Endothelial cell of umbilical vein (primary cell): Measurements from ENCODE around the gene THBD. TPM values are rescaled to one million over a fixed set of nuclear protein-coding genes. Genes with fewer than 3 reads are reported as not detected.
A peak's percentile ranks its signal among the peaks of the same experiment; 100 is the strongest.

ENCODE experiments used
- BruUV-seq: library from RNA; stranded (reverse); fragments of 400-500 nt; replicated peaks from 2 replicates; lab custom pipeline; 2021; lab: Mats Ljungman, UMichigan
- CTCF ChIA-PET: fragments of 300-600, 350-600 bp; sonication (Branson Sonifier 250); formaldehyde crosslinking; loops from one replicate; lab custom pipeline; 2021; ENCODE audit warnings: antibody characterized with exemption, inconsistent platforms; lab: Charles Lee
- POLR2A ChIA-PET: fragments of 300-600, 350-600 bp; sonication (Branson Sonifier 250); formaldehyde crosslinking; loops from one replicate; lab custom pipeline; 2021; ENCODE audit warnings: antibody characterized with exemption, inconsistent platforms; lab: Charles Lee
- DNase-seq: peaks from one replicate; pipeline ENCODE4 v3.0.0-alpha.2; 2011; ENCODE audit warnings: low read depth, low spot score
- FAIRE-seq: peaks from 2 replicates; lab custom pipeline; 2011; peaks lifted over from hg19 to GRCh38; lab: Jason Lieb, UNC
- H2AFZ ChIP-seq: 2 replicates; pipeline ENCODE4 v1.6.0; 2012; ENCODE audit warnings: low read depth, low read length, control low read depth, inconsistent platforms
- H3K27ac ChIP-seq: 2 replicates; pipeline ENCODE4 v1.5.1; 2011; ENCODE audit warnings: low read depth, mild to moderate bottlenecking, control low read depth, low read length, moderate library complexity; ENCODE audit not compliant: insufficient read depth
- H3K27me3 ChIP-seq, 2 experiments: 2 replicates each; pipeline versions ENCODE4 v1.6.0 to v1.6.1; 2011; ENCODE audit warnings: low read length in 2 of 2, mixed read lengths in 1 of 2; ENCODE audit not compliant: control insufficient read depth in 2 of 2, insufficient read depth in 2 of 2
- H3K36me3 ChIP-seq, 2 experiments: 2 replicates in 1 of 2; 3 replicates in 1 of 2; pipeline ENCODE4 v1.5.1; 2011; ENCODE audit warnings: low read length in 2 of 2, mild to moderate bottlenecking in 1 of 2, moderate library complexity in 1 of 2; ENCODE audit not compliant: control insufficient read depth in 2 of 2, insufficient read depth in 2 of 2; ENCODE audit errors: extremely low read depth in 1 of 2
- H3K4me1 ChIP-seq: 3 replicates; pipeline ENCODE4 v1.5.1; 2011; ENCODE audit warnings: mild to moderate bottlenecking, low read length; ENCODE audit not compliant: control insufficient read depth, insufficient read depth; ENCODE audit errors: extremely low read depth
- H3K4me2 ChIP-seq: 2 replicates; pipeline ENCODE4 v1.6.1; 2011; ENCODE audit warnings: low read length, control low read depth, mixed read lengths; ENCODE audit not compliant: insufficient read depth
- H3K4me3 ChIP-seq, 3 experiments: fragments of 200-600 bp in 1 of 3; sonication (generic), shearing (Covaris generic) in 1 of 3; replicated peaks in 1 of 3; 2 replicates each; pipeline ENCODE4 v1.5.1; 2011 to 2016; ENCODE audit warnings: control low read depth in 3 of 3, low read length in 3 of 3, mild to moderate bottlenecking in 2 of 3, inconsistent platforms in 1 of 3, low read depth in 1 of 3, moderate library complexity in 1 of 3; ENCODE audit not compliant: insufficient read depth in 1 of 3
- H3K79me2 ChIP-seq: 2 replicates; pipeline ENCODE4 v1.6.0; 2012; ENCODE audit warnings: low read length, inconsistent platforms; ENCODE audit not compliant: control insufficient read depth, insufficient read depth
- H3K9ac ChIP-seq: replicated peaks from 2 replicates; pipeline ENCODE3; 2011; ENCODE audit warnings: low read length, control low read depth; ENCODE audit not compliant: insufficient read depth; ENCODE audit errors: extremely low read depth
- H3K9me1 ChIP-seq: replicated peaks from 3 replicates; pipeline ENCODE4 v1.6.0; 2011; ENCODE audit warnings: mild to moderate bottlenecking, low read length; ENCODE audit not compliant: control insufficient read depth, insufficient read depth; ENCODE audit errors: extremely low read depth
- H3K9me3 ChIP-seq: replicated peaks from 2 replicates; pipeline ENCODE4 v1.5.1; 2012; ENCODE audit warnings: low read length, inconsistent platforms; ENCODE audit not compliant: control insufficient read depth, insufficient read depth
- H4K20me1 ChIP-seq: replicated peaks from 2 replicates; pipeline ENCODE3; 2011; ENCODE audit warnings: mild to moderate bottlenecking, low read length; ENCODE audit not compliant: control insufficient read depth, insufficient read depth; ENCODE audit errors: extremely low read depth
- CTCF ChIP-seq, 2 donors: IDR thresholded peaks; 1 replicate in 1 of 2; 2 replicates in 1 of 2; pipeline ENCODE4 v1.5.1; 2011; ENCODE audit warnings: low read length in 2 of 2, mild to moderate bottlenecking in 2 of 2, moderate library complexity in 2 of 2, control low read depth in 1 of 2, inconsistent platforms in 1 of 2, low read depth in 1 of 2; ENCODE audit not compliant: insufficient read depth in 1 of 2; ENCODE audit errors: extremely low read depth in 1 of 2
- EZH2 ChIP-seq: IDR thresholded peaks from 2 replicates; pipeline ENCODE4 v1.6.1; 2012; ENCODE audit warnings: borderline replicate concordance, low read depth, mild to moderate bottlenecking, moderate library complexity, low read length, inconsistent platforms; ENCODE audit not compliant: severe bottlenecking
- FOS ChIP-seq: IDR thresholded peaks from 2 replicates; pipeline ENCODE4 v1.6.1; 2011; ENCODE audit warnings: mild to moderate bottlenecking, low read length, moderate library complexity, borderline replicate concordance; ENCODE audit not compliant: insufficient read depth
- GATA2 ChIP-seq: IDR thresholded peaks from 2 replicates; pipeline ENCODE4 v1.7.0; 2011; ENCODE audit warnings: low read depth, mild to moderate bottlenecking, moderate library complexity, mixed read lengths, low read length; ENCODE audit not compliant: insufficient read length, insufficient read depth
- JUN ChIP-seq: IDR thresholded peaks from 2 replicates; pipeline ENCODE4 v1.6.1; 2011; ENCODE audit warnings: borderline replicate concordance, low read depth; ENCODE audit not compliant: insufficient read length, insufficient read depth
- MYC ChIP-seq: IDR thresholded peaks from one replicate; pipeline ENCODE4 v1.6.1; 2011; ENCODE audit warnings: mild to moderate bottlenecking, low read depth, low read length
- POLR2A ChIP-seq: IDR thresholded peaks from 2 replicates; pipeline ENCODE4 v1.6.1; 2012; ENCODE audit warnings: low read depth, mild to moderate bottlenecking, control low read depth, low read length
- POLR2AphosphoS5 ChIP-seq: IDR thresholded peaks from 2 replicates; pipeline ENCODE4 v1.6.1; 2012; ENCODE audit warnings: low read depth, mild to moderate bottlenecking, control low read depth, low read length, moderate library complexity; ENCODE audit not compliant: insufficient read depth
- dilution Hi-C: fragments of 300-500 bp; cut with MboI; formaldehyde crosslinking; loops from one replicate; pipeline ENCODE4 v1.15.0; 2019; ENCODE audit warnings: low sequenced_read_pairs; ENCODE audit not compliant: extremely low pct_ligation_motif_present
- intact Hi-C: fragments of 100-400 bp; cut with micrococcal nuclease; formaldehyde crosslinking; loops from one replicate; pipeline ENCODE4 v1.10.0; 2022
- polyA plus RNA-seq, 4 experiments: library from polyadenylated mRNA; depleted of rRNA in 3 of 4; stranded (reverse) in 3 of 4; unstranded in 1 of 4; fragments of >200 nt; gene quantifications; 2 replicates each; pipeline versions ENCODE4 v1.2.1 to v1.2.3, GENCODE V29; 2011 to 2012; ENCODE audit warnings: missing spikeins in 1 of 4
- total RNA-seq: library from RNA; stranded (reverse); gene quantifications from 2 replicates; pipeline ENCODE4 v1.2.3, GENCODE V29; 2021
- TF ChIP-seq, protein P1 (sequence below): IDR thresholded peaks from 2 replicates; pipeline ENCODE4 v1.6.1; 2011; ENCODE audit not compliant: insufficient read depth, insufficient read length

Gene THBD
- total and polyA plus RNA-seq, 2 donors (not counting 3 experiments of a cell fraction or from before 2014, with no cell fraction given), result 17.1 to 28.0 TPM

DNA sequence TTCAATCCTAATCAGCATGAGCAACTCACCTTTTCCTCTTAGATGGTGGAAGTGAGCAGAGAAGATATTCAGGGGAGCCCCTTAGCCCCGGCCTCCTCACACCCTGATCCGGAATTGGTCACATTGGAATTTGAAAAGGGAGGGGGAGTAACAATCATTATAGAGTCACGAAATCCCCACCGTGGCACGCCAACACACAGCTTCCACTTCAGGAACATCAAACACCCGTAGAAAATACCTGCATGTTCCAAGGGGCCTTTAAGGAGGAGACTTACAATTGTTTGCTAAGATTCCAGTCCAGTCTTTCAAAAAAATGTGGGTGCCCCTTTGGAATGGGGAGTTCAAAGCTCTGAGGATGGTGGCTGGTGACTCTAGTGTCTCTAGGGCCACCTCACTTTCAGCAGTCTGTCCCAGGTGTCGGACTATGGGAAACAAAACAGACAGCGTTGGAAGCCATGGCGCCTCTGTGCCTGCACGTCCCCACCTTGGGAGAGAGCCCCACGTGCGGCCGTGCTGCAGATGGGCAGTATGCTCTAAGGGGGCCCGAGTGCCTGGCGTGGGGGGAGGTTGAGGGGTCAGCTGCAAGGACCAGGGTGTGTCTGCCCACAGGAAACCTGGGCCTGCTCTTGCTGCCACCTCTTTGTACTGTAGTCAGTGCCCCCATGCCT is 34.2 kb upstream of the THBD start:
- peak; percentile 54 for DNase-seq
- Histone ChIP-seq H3K27ac (peak overlapping the region; percentile 98), H2AFZ (no peak overlapping the region), H4K20me1 (no peaks in the 10 kb centered on the region), H3K4me3 (peak overlapping the region; percentile 82 to 93 (median 86)), H3K9me1 (no peaks in the 10 kb centered on the region), H3K9ac (peak overlapping the region; percentile 96), H3K4me1 (peaks cover 67% of the 10 kb centered on the region), H3K9me3 (no peaks in the 10 kb centered on the region), H3K4me2 (peak overlapping the region; percentile 95), H3K79me2 (peaks cover 58% of the 10 kb centered on the region), H3K36me3 (peaks cover 15 to 18% of the 10 kb centered on the region in 2 experiments), H3K27me3 (no peaks in the 10 kb centered on the region)
- dilution Hi-C loops, result no loop called here
- intact Hi-C loops, result loop anchor here (1.0 to 10.0 kb wide), 4 partner anchors 21 to 1779 kb away; partner anchors contain the start of gene XRN2
- CTCF ChIA-PET, result interaction anchor here (0.9 to 4.8 kb wide), 10 partner anchors 11 to 392 kb away, joined by 3 to 36 read pairs (median 16); no protein-coding TSS in a partner anchor
- FAIRE-seq, result peak; percentile 63
- POLR2A ChIA-PET, result interaction anchor here (1.8 to 2.0 kb wide), 2 partner anchors 19 to 23 kb away, joined by 6 to 8 read pairs; no protein-coding TSS in a partner anchor
- no TSS peak for BruUV-seq
- TF ChIP-seq EZH2 (no peak), GATA2 (no peak), MYC (no peak), JUN (no peak), POLR2AphosphoS5 (no peak), POLR2A (no peak), FOS (no peak), CTCF (IDR thresholded peaks at IDR 0.05; ENCODE audit: extremely low read depth in 1 of 2, insufficient read depth in 1 of 2, low read depth in 1 of 2, low read length in 2 of 2) (no peak)
- TF ChIP-seq, protein P1, sequence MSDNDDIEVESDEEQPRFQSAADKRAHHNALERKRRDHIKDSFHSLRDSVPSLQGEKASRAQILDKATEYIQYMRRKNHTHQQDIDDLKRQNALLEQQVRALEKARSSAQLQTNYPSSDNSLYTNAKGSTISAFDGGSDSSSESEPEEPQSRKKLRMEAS, result no peak
